ENCODE data around the gene TTN. TPM values are rescaled to one million over a fixed set of nuclear protein-coding genes. Genes with fewer than 3 reads are reported as not detected.

TTN gene
- total RNA-seq, 3 donors from 2014 or later: 2.9 to 23.4 (median 3.5) TPM

- DNase-seq (ENCODE audit: low spot score in 2 of 2): no peak
- H3K27me3 ChIP-seq: no peaks in the 10 kb centered on the region
- H3K36me3 ChIP-seq: no peaks in the 10 kb centered on the region
- H3K4me1 ChIP-seq: no peaks in the 10 kb centered on the region
- no peaks in the 10 kb centered on the region for H3K9me3 ChIP-seq
- TF ChIP-seq POLR2A (IDR thresholded peaks at IDR 0.05) (no peak), POLR2AphosphoS5 (IDR thresholded peaks at IDR 0.05) (no peak), CTCF (IDR thresholded peaks at IDR 0.05) (no peak)
- intact Hi-C loops (cut with DNase I; ENCODE audit: low total_unique reads): no loop called here
- H3K4me3 ChIP-seq: no peak overlapping the region
- H3K27ac ChIP-seq: no peak overlapping the region
These were observed 256.9 kb downstream of the TTN start for GRCh38 chr2:178550352-178550751.

GRCh38 chr2:178542569-178542968 lies 264.7 kb downstream of the TTN start:
- Histone ChIP-seq H3K9me3 (no peaks in the 10 kb centered on the region), H3K27ac (no peak overlapping the region), H3K4me3 (no peak overlapping the region), H3K27me3 (no peaks in the 10 kb centered on the region), H3K36me3 (no peaks in the 10 kb centered on the region), H3K4me1 (no peaks in the 10 kb centered on the region)
- TF ChIP-seq CTCF (IDR thresholded peaks at IDR 0.05) (no peak), POLR2A (IDR thresholded peaks at IDR 0.05) (no peak), POLR2AphosphoS5 (IDR thresholded peaks at IDR 0.05) (no peak)
- intact Hi-C loops (cut with DNase I; ENCODE audit: low total_unique reads): no loop called here
- DNase-seq (ENCODE audit: low spot score in 2 of 2): no peak

- Histone ChIP-seq H3K27ac (no peak overlapping the region), H3K36me3 (no peaks in the 10 kb centered on the region), H3K4me1 (no peaks in the 10 kb centered on the region), H3K27me3 (no peaks in the 10 kb centered on the region), H3K4me3 (no peak overlapping the region), H3K9me3 (no peaks in the 10 kb centered on the region)
- TF ChIP-seq POLR2AphosphoS5 (IDR thresholded peaks at IDR 0.05) (no peak), CTCF (IDR thresholded peaks at IDR 0.05) (no peak), POLR2A (IDR thresholded peaks at IDR 0.05) (no peak)
- DNase-seq (ENCODE audit: low spot score in 2 of 2): no peak
- intact Hi-C loops (cut with DNase I; ENCODE audit: low total_unique reads): no loop called here
These were observed 265.1 kb downstream of the TTN start for GRCh38 chr2:178542161-178542560.

GRCh38 chr2:178536037-178536436 lies 271.2 kb downstream of the TTN start:
- no peaks in the 10 kb centered on the region for H3K4me1 ChIP-seq
- no peaks in the 10 kb centered on the region for H3K27me3 ChIP-seq
- no peak overlapping the region for H3K27ac ChIP-seq
- no peak for TF ChIP-seq CTCF (IDR thresholded peaks at IDR 0.05)
- no peak for TF ChIP-seq POLR2A (IDR thresholded peaks at IDR 0.05)
- TF ChIP-seq POLR2AphosphoS5 (IDR thresholded peaks at IDR 0.05): no peak
- no peak for DNase-seq (ENCODE audit: low spot score in 2 of 2)
- intact Hi-C loops (cut with DNase I; ENCODE audit: low total_unique reads): no loop called here
- H3K4me3 ChIP-seq: no peak overlapping the region
- no peaks in the 10 kb centered on the region for H3K9me3 ChIP-seq
- no peaks in the 10 kb centered on the region for H3K36me3 ChIP-seq

GRCh38 chr2:178531168-178531567 lies 276.1 kb downstream of the TTN start:
- no peak overlapping the region for H3K27ac ChIP-seq
- TF ChIP-seq POLR2A (IDR thresholded peaks at IDR 0.05) (no peak), CTCF (IDR thresholded peaks at IDR 0.05) (no peak), POLR2AphosphoS5 (IDR thresholded peaks at IDR 0.05) (no peak)
- no peaks in the 10 kb centered on the region for H3K4me1 ChIP-seq
- H3K36me3 ChIP-seq: no peaks in the 10 kb centered on the region
- intact Hi-C loops (cut with DNase I; ENCODE audit: low total_unique reads): no loop called here
- H3K4me3 ChIP-seq: no peak overlapping the region
- no peaks in the 10 kb centered on the region for H3K27me3 ChIP-seq
- H3K9me3 ChIP-seq: no peaks in the 10 kb centered on the region
- no peak for DNase-seq (ENCODE audit: low spot score in 2 of 2)

All from breast epithelium (tissue), 4 donors.